ENCODE data around the gene FCMR. TPM values are rescaled to one million over a fixed set of nuclear protein-coding genes. Genes with fewer than 3 reads are reported as not detected.

The FCMR gene
- 5.0 to 6.0 TPM (median 5.3 TPM) in 5 replicates for total RNA-seq (2022; extraction: Qiagen RNA extraction)

GRCh38 chr1:206921772-206922265 lies at the start of gene FCMR:
FCMR (minus strand) TSS chr1:206921941; CDS start chr1:206921854, 87 bp downstream.

GRCh38 chr1:206970446-206970845 lies 48.7 kb upstream of the FCMR start, which contains the start of gene FCAMR:
FCAMR (minus strand) TSS chr1:206970460; CDS start chr1:206970125, 335 bp downstream.

GRCh38 chr1:206946261-206946660 lies 24.5 kb upstream of the FCMR start, which contains the start of gene PIGR:
PIGR (minus strand) TSS chr1:206946466; CDS start chr1:206940531, 5,935 bp downstream.

GRCh38 chr1:206897175-206897574 lies 24.6 kb downstream of the FCMR start, which contains the start of gene IL24:
IL24 (plus strand) TSS chr1:206897443; CDS start chr1:206897833, 390 bp downstream.

GRCh38 chr1:206864939-206865671 lies 56.6 kb downstream of the FCMR start, which contains the start of gene IL20:
IL20 (plus strand) TSS chr1:206865623; CDS start chr1:206865853, 230 bp downstream.

Other genes with a start within 250 kb of the FCMR start
- gene MAPKAPK2, start 237.0 kb downstream of the FCMR start, total RNA-seq (2022; extraction: Qiagen RNA extraction) = 86.5 to 112 TPM (median 108 TPM) in 5 replicates
- 0.06 TPM in 1 of 5 replicates, not detected in the others for gene IL19, start 151.2 kb downstream of the FCMR start, total RNA-seq (2022; extraction: Qiagen RNA extraction)
- gene IL10, start 149.4 kb downstream of the FCMR start, total RNA-seq (2022; extraction: Qiagen RNA extraction) = not detected in 5 replicates
- gene IL20, start 56.3 kb downstream of the FCMR start, total RNA-seq (2022; extraction: Qiagen RNA extraction) = not detected in 5 replicates
- gene IL24, start 24.5 kb downstream of the FCMR start, total RNA-seq (2022; extraction: Qiagen RNA extraction) = 0.25 to 0.50 TPM (median 0.39 TPM) in 5 replicates
- gene PIGR, start 24.5 kb upstream of the FCMR start, total RNA-seq (2022; extraction: Qiagen RNA extraction) = not detected in 5 replicates
- 0.07 to 0.08 TPM in 2 of 5 replicates, not detected in the others for gene FCAMR, start 48.5 kb upstream of the FCMR start, total RNA-seq (2022; extraction: Qiagen RNA extraction)
- gene C1orf116, start 110.8 kb upstream of the FCMR start, total RNA-seq (2022; extraction: Qiagen RNA extraction) = 3.9 to 6.8 TPM (median 5.9 TPM) in 5 replicates
- gene YOD1, start 129.3 kb upstream of the FCMR start, total RNA-seq (2022; extraction: Qiagen RNA extraction) = 6.9 to 10.4 TPM (median 8.7 TPM) in 5 replicates
- 4.6 to 6.7 TPM (median 5.3 TPM) in 5 replicates for gene PFKFB2, start 131.3 kb upstream of the FCMR start, total RNA-seq (2022; extraction: Qiagen RNA extraction)
- 0.89 to 2.1 TPM (median 1.3 TPM) in 5 replicates for gene C4BPB, start 166.9 kb upstream of the FCMR start, total RNA-seq (2022; extraction: Qiagen RNA extraction)
- gene C4BPA, start 182.3 kb upstream of the FCMR start, total RNA-seq (2022; extraction: Qiagen RNA extraction) = 0.58 to 0.91 TPM (median 0.67 TPM) in 5 replicates